ENCODE results near the gene OSBPL5. TPM values are rescaled to one million over a fixed set of nuclear protein-coding genes. Genes with fewer than 3 reads are reported as not detected.

The OSBPL5 gene
- total and polyA plus RNA-seq, 2 donors (not counting 1 experiment from before 2014, with no cell fraction given) = 12.4 to 49.0 TPM

GRCh38 chr11:3104051-3104714 lies 60.9 kb downstream of the OSBPL5 start:
- no peaks in the 10 kb centered on the region for H3K9me3 ChIP-seq (ENCODE audit: control insufficient read depth, insufficient read depth, low read depth, low read length)
- peaks cover 23% of the 10 kb centered on the region for H3K36me3 ChIP-seq (ENCODE audit: control insufficient read depth, insufficient read depth, low read length)
- no peak overlapping the region for H3K4me3 ChIP-seq (replicated peaks in 1 of 4; ENCODE audit: control extremely low read depth in 1 of 4, insufficient read depth in 1 of 4, low read depth in 3 of 4, low read length in 4 of 4)
- peaks cover 3% of the 10 kb centered on the region for H3K4me1 ChIP-seq (ENCODE audit: control insufficient read depth, extremely low read depth, insufficient read depth, low read length)
- no peaks in the 10 kb centered on the region for H4K20me1 ChIP-seq (ENCODE audit: control insufficient read depth, extremely low read depth, insufficient read depth, low read length)
- no peaks in the 10 kb centered on the region for H3K79me2 ChIP-seq (ENCODE audit: control insufficient read depth, insufficient read depth, low read length)
- DNase-seq (ENCODE audit: low read depth in 2 of 2) = no peak
- no peak overlapping the region for H3K9ac ChIP-seq (ENCODE audit: insufficient read depth, low read length)
- no peak for TF ChIP-seq CTCF (conservative IDR thresholded peaks at IDR 0.05 in 1 of 2, IDR thresholded peaks at IDR 0.05 in 1 of 2; ENCODE audit: low read depth in 1 of 2, low read length in 2 of 2)
- no peak for TF ChIP-seq EZH2 (IDR thresholded peaks at IDR 0.05; ENCODE audit: low read length, missing control alignments)
- no peak overlapping the region for H2AFZ ChIP-seq (ENCODE audit: low read length)
- no peaks in the 10 kb centered on the region for H3K27me3 ChIP-seq (ENCODE audit: control insufficient read depth, insufficient read depth, low read length)
- H3K27ac ChIP-seq (ENCODE audit: insufficient read depth, low read length) = no peak overlapping the region
- H3K4me2 ChIP-seq (ENCODE audit: extremely low read depth, insufficient read depth, low read length) = no peak overlapping the region

- H3K4me1 ChIP-seq (ENCODE audit: control insufficient read depth, extremely low read depth, insufficient read depth, low read length) = peaks cover 3% of the 10 kb centered on the region
- no peak overlapping the region for H3K9ac ChIP-seq (ENCODE audit: insufficient read depth, low read length)
- no peak for DNase-seq (ENCODE audit: low read depth in 2 of 2)
- H3K27ac ChIP-seq (ENCODE audit: insufficient read depth, low read length) = no peak overlapping the region
- H2AFZ ChIP-seq (ENCODE audit: low read length) = no peak overlapping the region
- no peaks in the 10 kb centered on the region for H3K79me2 ChIP-seq (ENCODE audit: control insufficient read depth, insufficient read depth, low read length)
- H3K4me3 ChIP-seq (replicated peaks in 1 of 4; ENCODE audit: control extremely low read depth in 1 of 4, insufficient read depth in 1 of 4, low read depth in 3 of 4, low read length in 4 of 4) = no peak overlapping the region
- no peak for TF ChIP-seq CTCF (conservative IDR thresholded peaks at IDR 0.05 in 1 of 2, IDR thresholded peaks at IDR 0.05 in 1 of 2; ENCODE audit: low read depth in 1 of 2, low read length in 2 of 2)
- TF ChIP-seq EZH2 (IDR thresholded peaks at IDR 0.05; ENCODE audit: low read length, missing control alignments) = no peak
- H3K27me3 ChIP-seq (ENCODE audit: control insufficient read depth, insufficient read depth, low read length) = no peaks in the 10 kb centered on the region
- no peak overlapping the region for H3K4me2 ChIP-seq (ENCODE audit: extremely low read depth, insufficient read depth, low read length)
- no peaks in the 10 kb centered on the region for H4K20me1 ChIP-seq (ENCODE audit: control insufficient read depth, extremely low read depth, insufficient read depth, low read length)
- H3K9me3 ChIP-seq (ENCODE audit: control insufficient read depth, insufficient read depth, low read depth, low read length) = no peaks in the 10 kb centered on the region
- peaks cover 24% of the 10 kb centered on the region for H3K36me3 ChIP-seq (ENCODE audit: control insufficient read depth, insufficient read depth, low read length)
These were observed 62.0 kb downstream of the OSBPL5 start for GRCh38 chr11:3103076-3103475.

GRCh38 chr11:3102641-3102921 lies 62.5 kb downstream of the OSBPL5 start:
- Histone ChIP-seq H3K36me3 (ENCODE audit: control insufficient read depth, insufficient read depth, low read length) (peaks cover 22% of the 10 kb centered on the region), H3K79me2 (ENCODE audit: control insufficient read depth, insufficient read depth, low read length) (no peaks in the 10 kb centered on the region), H3K4me3 (replicated peaks in 1 of 4; ENCODE audit: control extremely low read depth in 1 of 4, insufficient read depth in 1 of 4, low read depth in 3 of 4, low read length in 4 of 4) (no peak overlapping the region), H3K4me2 (ENCODE audit: extremely low read depth, insufficient read depth, low read length) (no peak overlapping the region), H3K4me1 (ENCODE audit: control insufficient read depth, extremely low read depth, insufficient read depth, low read length) (peaks cover 3% of the 10 kb centered on the region), H3K9me3 (ENCODE audit: control insufficient read depth, insufficient read depth, low read depth, low read length) (no peaks in the 10 kb centered on the region), H2AFZ (ENCODE audit: low read length) (no peak overlapping the region), H3K27ac (ENCODE audit: insufficient read depth, low read length) (no peak overlapping the region), H3K9ac (ENCODE audit: insufficient read depth, low read length) (no peak overlapping the region), H4K20me1 (ENCODE audit: control insufficient read depth, extremely low read depth, insufficient read depth, low read length) (no peaks in the 10 kb centered on the region), H3K27me3 (ENCODE audit: control insufficient read depth, insufficient read depth, low read length) (no peaks in the 10 kb centered on the region)
- DNase-seq (ENCODE audit: low read depth in 2 of 2) = no peak
- TF ChIP-seq EZH2 (IDR thresholded peaks at IDR 0.05; ENCODE audit: low read length, missing control alignments) (no peak), CTCF (conservative IDR thresholded peaks at IDR 0.05 in 1 of 2, IDR thresholded peaks at IDR 0.05 in 1 of 2; ENCODE audit: low read depth in 1 of 2, low read length in 2 of 2) (no peak)
